ENCODE measurements around the gene UQCR11.

Gene UQCR11

GRCh38 chr19:1631557-1632100 lies 26.4 kb upstream of the UQCR11 start:
- DNase-seq (ENCODE audit: low read depth in 1 of 2, low spot score in 1 of 2): no peak
- no peak for TF ChIP-seq JUND (IDR thresholded peaks at IDR 0.05; ENCODE audit: low read depth)
- in situ Hi-C loops (cut with HindIII; ENCODE audit: low pct_unique_long_range_greater_than_20kb, low sequenced_read_pairs): no loop called here

GRCh38 chr19:1630811-1631210 lies 25.5 kb upstream of the UQCR11 start:
- no peak for DNase-seq (ENCODE audit: low read depth in 1 of 2, low spot score in 1 of 2)
- TF ChIP-seq JUND (IDR thresholded peaks at IDR 0.05; ENCODE audit: low read depth): no peak
- in situ Hi-C loops (cut with HindIII; ENCODE audit: low pct_unique_long_range_greater_than_20kb, low sequenced_read_pairs): no loop called here

- no peak for TF ChIP-seq JUND (IDR thresholded peaks at IDR 0.05; ENCODE audit: low read depth)
- in situ Hi-C loops (cut with HindIII; ENCODE audit: low pct_unique_long_range_greater_than_20kb, low sequenced_read_pairs): no loop called here
- no peak for DNase-seq (ENCODE audit: low read depth in 1 of 2, low spot score in 1 of 2)
Observed at GRCh38 chr19:1630012-1630411, 24.8 kb upstream of the UQCR11 start.

- in situ Hi-C loops (cut with HindIII; ENCODE audit: low pct_unique_long_range_greater_than_20kb, low sequenced_read_pairs): no loop called here
- no peak for DNase-seq (ENCODE audit: low read depth in 1 of 2, low spot score in 1 of 2)
- no peak for TF ChIP-seq JUND (IDR thresholded peaks at IDR 0.05; ENCODE audit: low read depth)
Observed at GRCh38 chr19:1629256-1629808, 24.1 kb upstream of the UQCR11 start.

GRCh38 chr19:1627194-1627593 lies 21.9 kb upstream of the UQCR11 start:
- DNase-seq (ENCODE audit: low read depth in 1 of 2, low spot score in 1 of 2): no peak
- in situ Hi-C loops (cut with HindIII; ENCODE audit: low pct_unique_long_range_greater_than_20kb, low sequenced_read_pairs): no loop called here
- TF ChIP-seq JUND (IDR thresholded peaks at IDR 0.05; ENCODE audit: low read depth): no peak

- no peak for DNase-seq (ENCODE audit: low read depth in 1 of 2, low spot score in 1 of 2)
- in situ Hi-C loops (cut with HindIII; ENCODE audit: low pct_unique_long_range_greater_than_20kb, low sequenced_read_pairs): no loop called here
- no peak for TF ChIP-seq JUND (IDR thresholded peaks at IDR 0.05; ENCODE audit: low read depth)
Observed at GRCh38 chr19:1626417-1627010, 21.3 kb upstream of the UQCR11 start.

- in situ Hi-C loops (cut with HindIII; ENCODE audit: low pct_unique_long_range_greater_than_20kb, low sequenced_read_pairs): no loop called here
- peak; percentile 38 to 39 for DNase-seq (ENCODE audit: low read depth in 1 of 2, low spot score in 1 of 2)
- TF ChIP-seq JUND (IDR thresholded peaks at IDR 0.05; ENCODE audit: low read depth): no peak
Observed at GRCh38 chr19:1624458-1624857, 19.2 kb upstream of the UQCR11 start.

- DNase-seq (ENCODE audit: low read depth in 1 of 2, low spot score in 1 of 2): no peak
- in situ Hi-C loops (cut with HindIII; ENCODE audit: low pct_unique_long_range_greater_than_20kb, low sequenced_read_pairs): no loop called here
- TF ChIP-seq JUND (IDR thresholded peaks at IDR 0.05; ENCODE audit: low read depth): no peak
Observed at GRCh38 chr19:1622541-1622940, 17.3 kb upstream of the UQCR11 start.

- DNase-seq (ENCODE audit: low read depth in 1 of 2, low spot score in 1 of 2): no peak
- no peak for TF ChIP-seq JUND (IDR thresholded peaks at IDR 0.05; ENCODE audit: low read depth)
- in situ Hi-C loops (cut with HindIII; ENCODE audit: low pct_unique_long_range_greater_than_20kb, low sequenced_read_pairs): no loop called here
Observed at GRCh38 chr19:1622007-1622406, 16.7 kb upstream of the UQCR11 start.

GRCh38 chr19:1621574-1621973 lies 16.3 kb upstream of the UQCR11 start:
- TF ChIP-seq JUND (IDR thresholded peaks at IDR 0.05; ENCODE audit: low read depth): no peak
- DNase-seq (ENCODE audit: low read depth in 1 of 2, low spot score in 1 of 2): no peak
- in situ Hi-C loops (cut with HindIII; ENCODE audit: low pct_unique_long_range_greater_than_20kb, low sequenced_read_pairs): no loop called here

- TF ChIP-seq JUND (IDR thresholded peaks at IDR 0.05; ENCODE audit: low read depth): no peak
- no peak for DNase-seq (ENCODE audit: low read depth in 1 of 2, low spot score in 1 of 2)
- in situ Hi-C loops (cut with HindIII; ENCODE audit: low pct_unique_long_range_greater_than_20kb, low sequenced_read_pairs): no loop called here
Observed at GRCh38 chr19:1621021-1621420, 15.8 kb upstream of the UQCR11 start.

- DNase-seq (ENCODE audit: low read depth in 1 of 2, low spot score in 1 of 2): no peak
- no peak for TF ChIP-seq JUND (IDR thresholded peaks at IDR 0.05; ENCODE audit: low read depth)
- in situ Hi-C loops (cut with HindIII; ENCODE audit: low pct_unique_long_range_greater_than_20kb, low sequenced_read_pairs): no loop called here
Observed at GRCh38 chr19:1620502-1620901, 15.2 kb upstream of the UQCR11 start.

GRCh38 chr19:1619703-1620102 lies 14.4 kb upstream of the UQCR11 start:
- in situ Hi-C loops (cut with HindIII; ENCODE audit: low pct_unique_long_range_greater_than_20kb, low sequenced_read_pairs): no loop called here
- DNase-seq (ENCODE audit: low read depth in 1 of 2, low spot score in 1 of 2): no peak

GRCh38 chr19:1619094-1619439 lies 13.8 kb upstream of the UQCR11 start:
- TF ChIP-seq JUND (IDR thresholded peaks at IDR 0.05; ENCODE audit: low read depth): no peak
- in situ Hi-C loops (cut with HindIII; ENCODE audit: low pct_unique_long_range_greater_than_20kb, low sequenced_read_pairs): no loop called here
- no peak for DNase-seq (ENCODE audit: low read depth in 1 of 2, low spot score in 1 of 2)

More at GRCh38 chr19:1619703-1620102, 14.4 kb upstream of the UQCR11 start:
- TF ChIP-seq JUND (IDR thresholded peaks at IDR 0.05; ENCODE audit: low read depth): no peak

Data from T47D (cell line).